ENCODE results near the gene PTTG2.

- TF ChIP-seq, protein P1, sequence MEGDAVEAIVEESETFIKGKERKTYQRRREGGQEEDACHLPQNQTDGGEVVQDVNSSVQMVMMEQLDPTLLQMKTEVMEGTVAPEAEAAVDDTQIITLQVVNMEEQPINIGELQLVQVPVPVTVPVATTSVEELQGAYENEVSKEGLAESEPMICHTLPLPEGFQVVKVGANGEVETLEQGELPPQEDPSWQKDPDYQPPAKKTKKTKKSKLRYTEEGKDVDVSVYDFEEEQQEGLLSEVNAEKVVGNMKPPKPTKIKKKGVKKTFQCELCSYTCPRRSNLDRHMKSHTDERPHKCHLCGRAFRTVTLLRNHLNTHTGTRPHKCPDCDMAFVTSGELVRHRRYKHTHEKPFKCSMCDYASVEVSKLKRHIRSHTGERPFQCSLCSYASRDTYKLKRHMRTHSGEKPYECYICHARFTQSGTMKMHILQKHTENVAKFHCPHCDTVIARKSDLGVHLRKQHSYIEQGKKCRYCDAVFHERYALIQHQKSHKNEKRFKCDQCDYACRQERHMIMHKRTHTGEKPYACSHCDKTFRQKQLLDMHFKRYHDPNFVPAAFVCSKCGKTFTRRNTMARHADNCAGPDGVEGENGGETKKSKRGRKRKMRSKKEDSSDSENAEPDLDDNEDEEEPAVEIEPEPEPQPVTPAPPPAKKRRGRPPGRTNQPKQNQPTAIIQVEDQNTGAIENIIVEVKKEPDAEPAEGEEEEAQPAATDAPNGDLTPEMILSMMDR (IDR thresholded peaks at IDR 0.05), result no peak
- TF ChIP-seq POLR2A (IDR thresholded peaks at IDR 0.05), result no peak
- no peak for TF ChIP-seq POLR2AphosphoS5 (IDR thresholded peaks at IDR 0.05)
Measured at GRCh38 chr4:37981844-37982720, 21.9 kb downstream of the PTTG2 start.

Measured in upper lobe of left lung (tissue), 4 donors.